Measurements from ENCODE around the gene FAM161B. TPM values are rescaled to one million over a fixed set of nuclear protein-coding genes. Genes with fewer than 3 reads are reported as not detected.
A peak's percentile ranks its signal among the peaks of the same experiment; 100 is the strongest.

The FAM161B gene, protein sequence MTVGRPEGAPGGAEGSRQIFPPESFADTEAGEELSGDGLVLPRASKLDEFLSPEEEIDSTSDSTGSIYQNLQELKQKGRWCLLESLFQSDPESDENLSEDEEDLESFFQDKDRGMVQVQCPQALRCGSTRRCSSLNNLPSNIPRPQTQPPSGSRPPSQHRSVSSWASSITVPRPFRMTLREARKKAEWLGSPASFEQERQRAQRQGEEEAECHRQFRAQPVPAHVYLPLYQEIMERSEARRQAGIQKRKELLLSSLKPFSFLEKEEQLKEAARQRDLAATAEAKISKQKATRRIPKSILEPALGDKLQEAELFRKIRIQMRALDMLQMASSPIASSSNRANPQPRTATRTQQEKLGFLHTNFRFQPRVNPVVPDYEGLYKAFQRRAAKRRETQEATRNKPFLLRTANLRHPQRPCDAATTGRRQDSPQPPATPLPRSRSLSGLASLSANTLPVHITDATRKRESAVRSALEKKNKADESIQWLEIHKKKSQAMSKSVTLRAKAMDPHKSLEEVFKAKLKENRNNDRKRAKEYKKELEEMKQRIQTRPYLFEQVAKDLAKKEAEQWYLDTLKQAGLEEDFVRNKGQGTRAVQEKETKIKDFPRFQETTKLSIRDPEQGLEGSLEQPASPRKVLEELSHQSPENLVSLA
- total RNA-seq (10 to 100 TPM in 5 of 7 donors, 1 to 10 TPM in 2; 8.3 to 21.4 (median 14.9) TPM), polyA plus RNA-seq (10 to 100 TPM in 1 of 2 donors, 1 to 10 TPM in 1; 9.0 to 12.6 TPM)
- long read RNA-seq, donor 1, full-length matches to known transcripts, result 41 of 60 reads
- long read RNA-seq, donor 1, partial matches to known transcripts, result 16 of 60 reads
- long read RNA-seq, donor 1, other reads (novel, unspliced or antisense), result 3 of 60 reads
- long read RNA-seq, donor 2, full-length matches to known transcripts, result 2 of 2 reads
- long read RNA-seq, donor 2, partial matches to known transcripts, result 0 of 2 reads
- long read RNA-seq, donor 2, other reads (novel, unspliced or antisense), result 0 of 2 reads
- long read RNA-seq, donor 3, full-length matches to known transcripts, result 21 of 25 reads
- long read RNA-seq, donor 3, partial matches to known transcripts, result 1 of 25 reads
- long read RNA-seq, donor 3, other reads (novel, unspliced or antisense), result 3 of 25 reads

DNA sequence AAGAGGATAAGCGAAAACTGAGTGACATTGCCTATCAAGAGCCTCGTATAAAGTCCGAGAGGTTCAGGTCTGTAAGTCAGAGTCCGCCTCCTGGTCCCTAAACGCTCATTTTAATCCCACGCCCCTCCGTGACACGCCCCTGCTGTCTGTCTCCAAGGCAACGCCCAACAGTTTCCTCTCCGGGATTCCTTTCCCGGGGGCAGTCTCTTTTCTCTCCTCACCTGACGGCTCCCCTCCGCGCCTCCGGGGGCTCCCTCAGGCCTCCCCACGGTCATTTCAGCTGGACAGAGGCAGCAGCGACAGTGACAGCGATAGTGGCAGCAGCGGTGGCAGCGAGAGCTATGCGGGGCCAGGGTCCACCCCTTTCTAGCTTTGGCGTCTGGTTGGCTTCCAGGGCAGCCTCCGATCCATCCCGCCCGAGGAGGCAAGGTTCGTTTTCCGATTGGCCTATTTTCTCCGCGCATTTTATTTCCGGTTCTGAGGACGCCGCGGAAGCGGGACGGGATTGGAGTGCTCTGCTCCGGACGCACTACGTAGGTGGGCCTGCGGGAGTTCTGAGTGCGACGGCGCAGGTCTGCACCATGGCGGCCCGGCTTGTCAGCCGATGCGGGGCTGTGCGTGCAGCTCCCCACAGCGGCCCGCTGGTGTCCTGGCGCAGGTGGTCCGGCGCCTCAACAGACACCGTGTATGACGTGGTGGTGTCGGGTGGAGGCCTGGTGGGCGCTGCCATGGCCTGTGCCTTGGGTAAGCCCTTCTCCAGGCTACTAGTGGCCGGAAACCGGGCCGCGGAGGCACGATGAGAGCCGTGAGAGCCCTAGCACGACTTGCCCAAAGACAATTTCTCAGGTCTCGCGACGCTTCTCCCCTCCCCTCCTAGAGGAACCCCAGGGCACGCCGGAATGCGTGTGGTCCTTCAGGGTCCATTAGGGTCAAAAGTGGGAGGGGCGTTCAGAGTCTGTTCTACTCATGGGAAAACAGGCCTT, at the start of gene FAM161B, which contains the start of gene COQ6:
FAM161B (minus strand) TSS at position 343 of the 983 bp plus-strand sequence; CDS start at position 275, 68 bp downstream.
COQ6 (plus strand) TSS at position 551 of the 983 bp plus-strand sequence; CDS start at position 582, 31 bp downstream.
- DNase-seq, result peak; percentile 90 to 95 (median 92)
- Histone ChIP-seq H3K36me3 (no peaks in the 10 kb centered on the region), H3K27me3 (no peaks in the 10 kb centered on the region), H3K4me3 (peak within 1 kb of the TSS; percentile 71), H3K4me1 (ENCODE audit: insufficient read depth) (peaks cover 4% of the 10 kb centered on the region), H3K9me3 (no peaks in the 10 kb centered on the region), H3K27ac (peak within 1 kb of the TSS; percentile 70 to 96)
- intact Hi-C loops (cut with DNase I), result loop anchor here in 1 of 4 donors (2.0 kb wide), 1 partner anchor 63 kb away; the partner anchor contains the start of gene ZNF410
- TF ChIP-seq CTCF (IDR thresholded peaks at IDR 0.05) (peak; percentile 28 to 60 (median 57)), EP300 (IDR thresholded peaks at IDR 0.05) (no peak), POLR2A (IDR thresholded peaks at IDR 0.05) (peak; percentile 84)
- WGBS, 3 donors, result 0 to 1% (median 0%) methylated on average over 64 to 70 of the region's 70 CpGs

DNA sequence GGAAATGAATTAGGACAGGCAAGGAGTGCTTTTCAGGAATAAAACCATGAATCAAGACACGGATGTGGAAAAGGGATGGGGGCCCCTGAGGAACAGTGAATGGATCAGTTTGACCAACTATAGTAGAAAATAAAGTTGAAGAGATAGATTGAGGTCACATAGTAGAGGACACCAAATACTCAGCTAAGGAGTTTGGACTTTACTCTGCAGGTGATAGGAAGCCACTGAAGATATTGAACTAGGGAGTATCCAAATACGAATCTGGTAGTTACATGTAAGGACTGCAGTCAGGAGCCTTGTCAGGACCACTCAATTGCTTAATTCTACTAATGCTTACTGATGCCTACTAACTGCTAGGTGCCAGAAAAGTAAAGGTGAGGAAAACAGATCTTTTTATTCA, 48.8 kb upstream of the FAM161B start:
- intact Hi-C loops (cut with DNase I), result no loop called here
- H3K36me3 ChIP-seq, result no peaks in the 10 kb centered on the region
- H3K9me3 ChIP-seq, result no peaks in the 10 kb centered on the region
- no peak overlapping the region for H3K4me3 ChIP-seq
- H3K27me3 ChIP-seq, result no peaks in the 10 kb centered on the region
- WGBS, 3 donors, result 81 to 86% (median 84%) methylated on average over 2 of the region's 2 CpGs
- no peak for DNase-seq
- no peak for TF ChIP-seq POLR2A (IDR thresholded peaks at IDR 0.05)
- no peak for TF ChIP-seq EP300 (IDR thresholded peaks at IDR 0.05)
- TF ChIP-seq CTCF (IDR thresholded peaks at IDR 0.05), result no peak
- no peaks in the 10 kb centered on the region for H3K4me1 ChIP-seq (ENCODE audit: insufficient read depth)
- no peak overlapping the region for H3K27ac ChIP-seq

- Histone ChIP-seq H3K27me3 (no peaks in the 10 kb centered on the region), H3K36me3 (no peaks in the 10 kb centered on the region), H3K4me1 (ENCODE audit: insufficient read depth) (no peaks in the 10 kb centered on the region), H3K9me3 (no peaks in the 10 kb centered on the region), H3K4me3 (no peak overlapping the region), H3K27ac (no peak overlapping the region)
- intact Hi-C loops (cut with DNase I), result no loop called here
- WGBS, 3 donors, result 86 to 91% (median 86%) methylated on average over 7 of the region's 7 CpGs
- DNase-seq, result no peak
- TF ChIP-seq EP300 (IDR thresholded peaks at IDR 0.05) (no peak), CTCF (IDR thresholded peaks at IDR 0.05) (no peak), POLR2A (IDR thresholded peaks at IDR 0.05) (no peak)
Observed at GRCh38 chr14:73997944-73998447, 48.1 kb upstream of the FAM161B start.
